H1 (cell line): ENCODE results near the gene LRFN3. TPM values are rescaled to one million over a fixed set of nuclear protein-coding genes. Genes with fewer than 3 reads are reported as not detected.

Source experiments
- BACH1 ChIP-seq: IDR thresholded peaks from 2 replicates; pipeline ENCODE4 v1.6.1; 2012; ENCODE audit warnings: low read length, improper control_type of control experiment
- CHD7 ChIP-seq: fragments of 300-600 bp; sonication (generic); IDR thresholded peaks from 2 replicates; pipeline ENCODE4 v1.7.1; 2012; ENCODE audit warnings: low read length, moderate library complexity, mild to moderate bottlenecking, inconsistent platforms; ENCODE audit not compliant: insufficient replicate concordance
- CTCF ChIP-seq, 3 experiments: IDR thresholded peaks; 1 replicate in 2 of 3; 2 replicates in 1 of 3; pipeline versions ENCODE4 v1.5.1 to v1.6.1; 2011; ENCODE audit warnings: low read length in 3 of 3, mild to moderate bottlenecking in 3 of 3, inconsistent platforms in 2 of 3, low read depth in 1 of 3, moderate library complexity in 1 of 3; ENCODE audit not compliant: insufficient read depth in 1 of 3; ENCODE audit errors: control extremely low read depth in 1 of 3
- E2F6 ChIP-seq: IDR thresholded peaks from 2 replicates; pipeline ENCODE4 v1.6.1; 2012; ENCODE audit warnings: inconsistent platforms
- JUND ChIP-seq: IDR thresholded peaks from 2 replicates; pipeline ENCODE4 v1.6.1; 2011; ENCODE audit warnings: mild to moderate bottlenecking, improper control_type of control experiment, low read length
- KDM1A ChIP-seq: fragments of 200-600, 300-600 bp; sonication (generic); IDR thresholded peaks from 2 replicates; pipeline ENCODE4 v1.7.1; 2016; ENCODE audit warnings: mild to moderate bottlenecking, low read length, borderline replicate concordance
- POLR2AphosphoS5 ChIP-seq: IDR thresholded peaks from 2 replicates; pipeline ENCODE4 v1.6.1; 2011; ENCODE audit warnings: low read depth, low read length
- RAD21 ChIP-seq, 2 experiments: IDR thresholded peaks in 1 of 2; conservative IDR thresholded peaks in 1 of 2; 2 replicates each; pipeline ENCODE4 v1.6.1; 2011; ENCODE audit warnings: low read depth in 2 of 2, low read length in 2 of 2, improper control_type of control experiment in 1 of 2, inconsistent platforms in 1 of 2, mild to moderate bottlenecking in 1 of 2, moderate library complexity in 1 of 2
- polyA plus RNA-seq, 7 experiments: library from polyadenylated mRNA; depleted of rRNA in 3 of 7; stranded (reverse) in 5 of 7; unstranded in 2 of 7; fragments of >200 nt in 5 of 7; fragments of 200-250 nt in 2 of 7; gene quantifications; 1 replicate in 5 of 7; 2 replicates in 1 of 7; 4 replicates in 1 of 7; pipeline versions ENCODE4 v1.2.1 to v1.2.3, GENCODE V29; 2011 to 2013; ENCODE audit warnings: missing spikeins in 2 of 7, mixed read lengths in 2 of 7
- total RNA-seq: library from RNA; stranded (reverse); fragmentation: NEBNext Ultra II Directional; extraction: Animal tissue kit (Norgen Biotek cat#: 25700); gene quantifications from 2 replicates; pipeline ENCODE4 v1.2.1, GENCODE V29; 2021

The LRFN3 gene
- total and polyA plus RNA-seq, 2 of the 8 experiments (the other 6 are each of a cell fraction or from before 2014, with no cell fraction given), result 4.6 to 16.8 TPM

DNA sequence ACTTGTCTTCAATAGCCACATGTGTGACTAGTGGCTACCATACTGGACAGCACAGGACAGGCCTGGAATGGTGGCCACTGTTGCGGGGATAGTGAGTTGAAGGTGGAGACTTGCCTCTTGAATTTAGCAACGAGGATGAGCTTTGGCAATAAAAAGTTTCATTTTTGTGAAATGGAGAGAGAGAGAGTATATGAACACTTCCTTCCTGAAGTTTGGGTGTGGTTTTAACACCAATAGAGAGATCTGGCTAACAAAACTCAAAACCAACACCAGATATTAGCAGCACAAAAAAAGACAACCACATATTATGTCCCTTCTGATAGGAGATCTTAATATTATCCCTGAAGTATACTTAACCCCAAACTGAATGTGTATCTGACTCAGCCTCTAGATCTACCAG, 6.3 kb upstream of the LRFN3 start (continued):
- no peak for TF ChIP-seq CHD7
- TF ChIP-seq BACH1, result no peak
- TF ChIP-seq POLR2AphosphoS5, result no peak
- TF ChIP-seq JUND, result no peak
- no peak for TF ChIP-seq E2F6
- TF ChIP-seq RAD21 (IDR thresholded peaks at IDR 0.05 in 1 of 2, conservative IDR thresholded peaks at IDR 0.05 in 1 of 2; ENCODE audit: low read depth in 2 of 2, low read length in 2 of 2), result no peak
- no peak for TF ChIP-seq KDM1A
- no peak for TF ChIP-seq CTCF (IDR thresholded peaks at IDR 0.05; ENCODE audit: control extremely low read depth in 1 of 3, insufficient read depth in 1 of 3, low read depth in 1 of 3, low read length in 3 of 3)
